Erythroblast (primary cell): ENCODE measurements around the gene TFE3.

Experiments
- GATA1 ChIP-seq: IDR thresholded peaks from 2 replicates; pipeline ENCODE4 v1.6.1; 2011; ENCODE audit warnings: low read depth, mild to moderate bottlenecking, control low read depth, low read length, moderate library complexity
- POLR2A ChIP-seq: IDR thresholded peaks from 2 replicates; pipeline ENCODE4 v1.6.1; 2011; ENCODE audit warnings: mild to moderate bottlenecking, low read length

DNA sequence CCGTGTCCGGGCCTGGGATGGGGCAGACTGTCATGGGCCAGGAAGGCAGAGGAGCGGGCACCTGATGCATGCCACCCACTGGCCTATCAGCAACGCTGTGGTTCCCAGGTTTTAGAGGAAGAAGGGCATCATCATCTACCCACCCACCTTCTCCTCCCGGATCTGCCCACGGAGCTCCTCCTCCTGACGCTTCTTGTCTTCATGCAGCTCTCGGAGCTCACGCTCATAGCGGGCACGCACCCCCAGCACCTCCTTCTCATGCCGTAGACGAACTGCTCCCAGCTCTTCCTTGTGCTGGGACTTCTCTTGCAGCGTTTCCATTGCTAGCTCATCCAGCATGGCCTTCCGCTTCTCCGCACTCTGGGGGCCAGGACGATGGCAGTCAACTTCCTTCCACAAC, 60.1 kb downstream of the TFE3 start:
- no peak for TF ChIP-seq POLR2A
- no peak for TF ChIP-seq GATA1
